NCI-H510A treated with DMSO at 0.1 percent for 48 hours (cell line): ENCODE data around the gene PCNX3.
"Not testable (repeated sequence)": the region's sequence is repeated elsewhere in the genome, so short reads cannot be mapped to it uniquely, and the experiment has no call there.

Experiments
- DNase-seq: peaks from one replicate; lab custom pipeline; 2025; lab: John Stamatoyannopoulos, UW

The PCNX3 gene

DNA sequence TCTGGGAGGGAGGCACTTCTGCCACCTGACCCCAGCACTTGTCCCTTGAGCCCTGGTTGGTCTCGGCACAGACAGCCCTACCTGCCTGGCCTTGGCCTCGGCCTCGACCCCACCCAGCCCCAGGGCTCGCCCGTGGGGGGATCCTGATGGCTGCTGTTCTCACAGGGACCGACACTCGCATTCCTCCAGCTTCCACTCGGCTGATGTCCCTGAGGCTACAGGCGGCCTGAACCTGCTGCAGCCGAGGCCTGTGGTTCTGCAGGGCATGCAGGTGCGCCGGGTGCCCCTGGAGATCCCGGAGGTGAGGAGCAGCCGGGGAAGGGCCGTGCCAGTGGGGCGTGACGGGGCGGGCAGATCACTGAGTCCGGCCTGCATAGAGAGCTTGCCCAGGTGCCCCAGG, 5.1 kb downstream of the PCNX3 start:
- no peak for DNase-seq

DNA sequence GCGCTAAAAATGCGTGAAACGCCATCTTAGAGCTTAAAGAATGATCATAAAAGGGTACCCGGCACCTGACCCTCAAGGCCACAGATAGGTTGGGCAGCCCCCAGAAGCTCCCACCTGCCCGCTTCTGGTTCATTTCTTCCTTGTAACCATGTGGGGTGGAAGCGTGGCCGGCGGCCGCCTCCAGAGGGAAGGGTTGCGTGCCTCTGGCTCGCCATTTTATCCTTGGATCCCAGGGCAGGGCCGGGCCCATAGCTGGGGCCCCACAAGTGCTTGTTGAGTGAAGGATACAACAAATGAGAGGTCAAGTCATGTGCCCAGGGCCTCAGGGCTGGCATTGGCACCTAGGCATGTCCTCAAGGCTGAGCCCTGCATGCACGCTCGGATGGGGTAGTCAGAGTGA, 5.9 kb downstream of the PCNX3 start:
- DNase-seq = no peak

DNA sequence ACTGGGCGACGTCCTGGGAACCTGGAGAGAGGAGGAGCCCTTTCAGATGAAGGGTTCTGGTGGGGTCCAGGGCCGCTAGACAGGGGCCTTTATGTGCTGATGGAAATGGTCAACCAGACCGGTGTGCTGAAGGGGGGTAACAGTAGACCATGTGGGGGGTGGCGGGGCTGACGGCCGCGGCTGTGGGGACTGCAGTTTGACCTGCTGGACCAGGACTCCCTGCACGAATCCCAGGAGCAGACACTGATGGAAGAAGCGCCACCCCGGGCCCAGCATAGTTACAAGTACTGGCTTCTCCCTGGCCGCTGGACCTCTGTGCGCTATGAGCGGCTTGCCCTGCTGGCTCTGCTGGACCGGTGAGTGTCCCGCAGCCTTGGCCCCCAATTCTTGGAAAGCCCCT, 6.4 kb downstream of the PCNX3 start:
- no peak for DNase-seq

DNA sequence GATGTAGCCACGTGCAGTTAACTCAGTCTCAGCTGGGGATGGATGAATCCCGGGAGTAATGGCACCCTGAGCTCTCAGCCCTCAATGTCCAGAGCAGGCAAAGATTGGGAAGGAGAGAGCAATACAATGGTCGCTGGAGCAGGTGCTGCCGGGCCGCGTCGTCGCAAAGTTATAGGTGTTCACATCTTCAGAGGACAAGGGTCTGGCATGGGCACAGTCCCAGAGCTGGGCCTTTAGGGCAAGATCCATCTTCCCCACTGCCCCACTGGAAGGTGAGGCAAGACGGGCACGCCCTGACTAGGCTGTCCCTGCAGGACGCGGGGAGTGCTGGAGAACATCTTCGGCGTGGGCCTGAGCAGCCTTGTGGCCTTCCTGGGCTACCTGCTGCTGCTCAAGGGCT, 7.6 kb downstream of the PCNX3 start:
- no peak for DNase-seq

DNA sequence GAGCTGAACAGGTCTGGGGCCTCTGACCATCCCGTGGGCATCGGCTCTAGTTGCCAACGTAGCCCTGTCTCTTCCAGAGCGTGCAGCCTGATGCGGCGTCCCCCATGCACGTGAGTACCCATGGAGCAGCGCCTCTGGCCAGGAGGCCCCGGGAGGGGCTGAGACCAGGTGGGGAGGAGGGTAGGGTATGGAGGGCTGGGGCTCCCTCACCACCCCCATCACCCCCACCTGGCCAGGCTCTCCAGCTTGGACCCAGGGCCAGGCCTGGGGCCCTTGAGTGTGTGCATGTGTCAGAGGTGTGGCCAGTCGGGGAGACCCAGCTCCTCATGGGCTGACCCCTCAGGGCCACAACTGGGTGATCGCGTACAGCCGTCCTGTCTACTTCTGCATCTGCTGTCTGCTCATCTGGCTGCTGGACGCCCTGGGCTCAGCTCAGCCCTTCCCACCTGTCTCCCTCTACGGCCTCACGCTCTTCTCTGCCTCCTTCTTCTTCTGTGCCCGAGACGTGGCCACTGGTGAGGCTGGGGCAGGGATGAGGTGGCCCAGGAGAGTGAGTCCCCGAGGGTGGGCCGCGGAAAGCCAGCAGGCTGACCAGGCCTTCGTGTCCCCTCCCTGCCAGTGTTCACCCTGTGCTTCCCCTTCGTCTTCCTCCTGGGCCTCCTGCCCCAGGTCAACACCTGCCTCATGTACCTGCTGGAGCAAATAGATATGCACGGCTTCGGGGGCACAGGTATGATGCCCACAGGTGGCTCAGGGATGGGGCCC, 8.5 kb downstream of the PCNX3 start:
- no peak for DNase-seq

DNA sequence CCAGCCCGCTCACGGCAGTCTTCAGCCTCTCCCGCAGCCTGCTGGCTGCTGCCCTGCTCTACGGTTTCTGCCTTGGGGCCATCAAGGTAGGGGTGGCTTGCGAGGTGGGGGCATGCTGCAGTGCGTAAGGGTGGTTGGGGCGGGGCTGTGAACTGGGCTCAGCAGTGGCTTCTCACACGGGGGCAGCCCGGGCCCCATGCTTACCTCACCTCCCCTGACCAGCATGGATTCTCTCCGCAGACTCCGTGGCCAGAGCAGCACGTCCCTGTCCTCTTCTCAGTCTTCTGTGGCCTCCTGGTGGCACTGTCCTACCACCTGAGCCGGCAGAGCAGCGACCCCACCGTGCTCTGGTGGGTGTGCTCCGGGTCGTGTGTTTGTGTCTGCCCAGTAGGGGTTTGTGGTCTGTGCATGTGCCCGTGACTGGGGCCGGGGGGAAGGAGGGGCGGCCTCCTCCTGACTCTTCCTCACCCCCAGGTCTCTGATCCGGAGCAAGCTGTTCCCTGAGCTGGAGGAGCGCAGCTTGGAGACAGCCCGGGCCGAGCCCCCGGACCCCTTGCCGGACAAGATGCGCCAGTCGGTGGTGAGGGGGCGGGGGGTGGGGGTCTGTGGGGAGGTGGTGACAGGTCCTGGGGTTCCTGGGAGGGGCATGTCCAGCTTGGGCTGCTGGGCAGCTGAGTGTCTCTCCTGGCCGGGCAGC, 9.5 kb downstream of the PCNX3 start:
- DNase-seq = no peak

DNA sequence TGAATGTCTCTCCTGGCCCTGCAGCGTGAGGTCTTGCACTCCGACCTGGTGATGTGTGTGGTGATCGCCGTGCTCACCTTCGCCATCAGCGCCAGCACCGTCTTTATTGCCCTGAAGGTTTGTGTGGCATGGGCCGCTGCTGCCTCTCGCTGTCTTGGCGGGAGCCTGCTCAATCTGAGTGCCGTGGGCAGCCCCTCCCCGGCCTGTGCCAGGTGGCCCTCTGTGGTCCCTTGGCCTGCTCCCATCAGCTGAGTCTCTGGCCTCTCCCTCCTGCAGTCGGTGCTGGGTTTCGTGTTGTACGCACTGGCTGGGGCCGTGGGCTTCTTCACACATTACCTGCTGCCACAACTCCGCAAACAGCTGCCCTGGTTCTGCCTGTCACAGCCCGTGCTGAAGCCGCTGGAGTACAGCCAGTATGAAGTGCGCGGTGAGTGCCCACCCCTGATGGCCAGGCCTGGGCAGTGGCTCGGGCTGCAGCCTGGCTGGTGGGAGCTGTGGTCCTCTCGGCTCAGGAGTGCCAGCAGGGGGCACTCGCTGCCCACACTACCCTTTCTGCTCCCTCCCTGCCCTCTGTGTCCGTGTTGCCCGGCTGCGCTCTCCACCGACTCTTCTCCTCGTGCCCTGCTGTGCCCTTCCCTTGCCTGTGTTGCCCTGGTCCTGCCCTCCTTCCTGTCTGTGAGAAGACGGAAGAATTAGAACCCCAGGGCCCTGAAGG, 10.2 kb downstream of the PCNX3 start:
- DNase-seq = peak; percentile 17

DNA sequence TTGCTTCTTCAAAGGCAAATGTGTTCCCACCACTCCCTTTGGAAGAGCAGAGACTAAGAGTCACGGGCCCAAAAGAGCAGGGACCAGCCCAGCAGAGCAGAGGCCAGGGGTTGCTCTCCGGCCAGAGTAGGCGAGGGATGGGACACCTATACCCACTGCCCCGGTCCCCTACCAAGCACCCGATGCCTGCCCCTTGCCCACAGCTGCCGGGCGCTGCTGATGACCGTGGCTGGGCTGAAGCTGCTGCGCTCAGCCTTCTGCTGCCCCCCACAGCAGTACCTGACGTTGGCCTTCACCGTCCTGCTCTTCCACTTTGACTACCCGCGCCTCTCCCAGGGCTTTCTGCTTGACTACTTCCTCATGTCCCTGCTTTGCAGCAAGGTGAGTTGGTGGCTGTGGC, 11.6 kb downstream of the PCNX3 start:
- no peak for DNase-seq

DNA sequence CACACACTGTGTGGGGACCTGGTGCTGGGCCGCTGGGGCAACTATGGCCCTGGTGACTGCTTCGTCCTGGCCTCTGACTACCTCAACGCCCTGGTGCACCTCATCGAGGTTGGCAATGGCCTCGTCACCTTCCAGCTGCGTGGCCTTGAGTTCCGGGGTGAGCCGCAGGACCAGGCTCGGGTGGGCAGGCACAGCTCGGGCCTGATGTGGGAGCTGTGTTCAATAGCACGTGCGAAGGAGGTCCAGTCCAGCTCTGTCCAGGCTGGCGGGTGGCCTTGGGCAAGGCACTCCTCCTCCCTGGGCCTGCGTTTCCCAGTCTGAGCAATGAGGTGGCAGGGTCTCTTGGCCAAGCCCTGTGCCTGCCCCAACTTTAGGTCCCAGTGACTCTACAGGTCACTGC, 14.0 kb downstream of the PCNX3 start:
- DNase-seq = no peak

DNA sequence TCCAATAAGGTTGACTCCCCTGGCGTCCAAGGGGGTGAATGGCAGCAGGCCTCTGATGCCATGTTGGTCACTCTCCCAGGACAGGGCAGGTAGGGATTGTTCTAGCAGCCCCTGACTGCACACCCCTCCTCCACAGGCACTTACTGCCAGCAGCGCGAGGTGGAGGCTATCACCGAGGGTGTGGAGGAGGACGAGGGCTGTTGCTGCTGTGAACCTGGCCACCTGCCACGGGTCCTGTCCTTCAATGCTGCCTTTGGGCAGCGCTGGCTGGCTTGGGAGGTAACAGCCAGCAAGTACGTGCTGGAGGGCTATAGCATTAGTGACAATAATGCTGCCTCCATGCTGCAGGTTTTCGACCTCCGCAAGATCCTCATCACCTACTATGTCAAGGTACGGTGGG, 14.6 kb downstream of the PCNX3 start:
- DNase-seq = no peak

DNA sequence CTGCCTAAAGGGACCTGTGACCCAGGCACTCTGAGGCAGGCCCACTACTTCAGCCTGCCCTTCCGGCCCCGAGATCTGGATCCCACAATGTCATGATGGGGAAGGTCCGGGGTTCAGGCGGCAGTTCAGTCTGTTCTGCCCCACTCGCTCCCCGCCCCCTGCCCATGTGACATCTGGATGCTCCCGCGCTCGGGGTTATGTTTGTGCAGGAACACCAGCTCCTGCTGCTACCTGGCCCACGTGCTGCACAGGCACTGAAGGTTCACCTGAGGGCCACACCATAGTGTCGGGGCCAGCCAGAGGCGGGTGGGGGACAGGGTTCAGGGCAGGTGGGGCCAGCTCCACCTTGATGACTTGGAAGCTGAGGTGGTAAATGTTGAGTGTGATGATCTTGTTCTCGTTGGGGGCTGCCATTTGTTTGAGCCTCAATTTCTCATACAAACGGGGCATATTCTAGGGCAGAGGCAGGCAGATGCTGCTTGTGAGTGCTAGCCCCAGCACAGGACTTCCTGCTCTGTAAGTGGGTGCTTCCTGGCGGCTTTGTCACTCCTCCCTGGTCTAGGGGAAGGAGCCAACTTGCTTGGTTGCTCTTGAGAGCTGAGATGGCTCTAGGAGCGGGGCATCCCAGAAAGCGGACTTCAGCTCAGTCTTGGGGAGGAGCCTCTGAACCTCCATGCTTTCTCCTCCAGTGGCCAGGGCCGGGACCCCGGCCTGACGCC, 18.0 kb downstream of the PCNX3 start:
- DNase-seq = no peak

DNA sequence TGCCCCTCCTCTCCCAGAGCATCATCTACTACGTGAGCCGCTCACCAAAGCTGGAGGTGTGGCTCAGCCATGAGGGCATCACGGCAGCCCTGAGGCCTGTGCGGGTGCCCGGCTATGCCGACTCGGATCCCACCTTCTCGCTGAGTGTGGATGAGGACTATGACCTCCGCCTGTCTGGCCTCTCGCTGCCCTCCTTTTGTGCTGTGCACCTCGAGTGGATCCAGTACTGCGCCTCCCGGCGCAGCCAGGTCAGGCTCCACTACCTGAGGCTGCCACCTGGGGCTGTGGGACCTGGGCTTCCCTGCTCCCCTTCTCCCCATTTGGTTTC, 18.5 kb downstream of the PCNX3 start:
- DNase-seq = no peak

DNA sequence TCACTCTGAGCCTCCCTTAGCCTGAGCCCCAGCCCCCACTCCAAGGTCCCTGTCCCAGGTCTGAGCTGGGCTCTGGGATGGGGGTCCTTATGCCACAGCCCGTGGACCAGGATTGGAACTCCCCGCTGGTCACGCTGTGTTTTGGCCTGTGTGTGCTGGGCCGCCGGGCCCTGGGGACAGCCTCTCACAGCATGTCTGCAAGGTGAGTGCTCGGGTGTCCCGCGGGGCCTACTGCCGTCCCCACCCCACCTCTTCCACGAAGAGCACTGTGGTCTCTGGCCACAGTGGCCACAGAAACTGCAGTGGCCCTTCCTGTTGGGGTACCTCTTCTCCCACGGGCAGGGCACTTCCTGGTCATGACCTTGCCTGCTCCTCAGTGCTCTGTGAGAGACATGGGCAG, 18.9 kb downstream of the PCNX3 start:
- no peak for DNase-seq

DNA sequence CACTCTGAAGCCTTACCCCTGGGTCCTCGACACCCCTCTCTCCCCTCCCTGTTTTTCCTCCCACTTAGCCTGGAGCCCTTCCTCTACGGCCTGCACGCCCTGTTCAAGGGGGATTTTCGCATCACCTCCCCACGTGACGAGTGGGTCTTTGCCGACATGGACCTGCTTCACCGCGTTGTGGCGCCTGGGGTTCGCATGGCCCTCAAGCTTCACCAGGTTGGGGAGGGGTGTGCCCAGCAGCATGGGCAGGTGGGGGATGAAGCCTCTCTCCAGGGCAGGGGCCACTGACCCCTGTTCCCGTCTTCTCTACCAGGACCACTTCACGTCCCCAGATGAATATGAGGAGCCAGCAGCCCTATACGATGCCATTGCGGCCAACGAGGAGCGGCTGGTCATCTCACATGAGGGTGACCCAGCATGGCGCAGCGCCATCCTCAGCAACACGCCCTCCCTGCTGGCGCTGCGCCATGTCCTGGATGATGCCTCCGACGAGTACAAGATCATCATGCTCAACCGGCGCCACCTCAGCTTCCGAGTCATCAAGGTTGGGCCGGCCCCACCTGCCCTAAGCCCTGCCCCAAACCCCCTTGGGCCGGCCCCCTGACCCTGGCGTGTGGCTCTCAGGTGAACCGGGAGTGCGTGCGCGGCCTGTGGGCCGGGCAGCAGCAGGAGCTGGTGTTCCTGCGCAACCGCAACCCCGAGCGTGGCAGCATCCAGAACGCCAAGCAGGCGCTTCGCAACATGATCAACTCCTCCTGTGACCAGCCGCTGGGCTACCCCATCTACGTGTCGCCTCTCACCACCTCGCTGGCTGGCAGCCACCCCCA, 19.5 kb downstream of the PCNX3 start:
- no peak for DNase-seq

DNA sequence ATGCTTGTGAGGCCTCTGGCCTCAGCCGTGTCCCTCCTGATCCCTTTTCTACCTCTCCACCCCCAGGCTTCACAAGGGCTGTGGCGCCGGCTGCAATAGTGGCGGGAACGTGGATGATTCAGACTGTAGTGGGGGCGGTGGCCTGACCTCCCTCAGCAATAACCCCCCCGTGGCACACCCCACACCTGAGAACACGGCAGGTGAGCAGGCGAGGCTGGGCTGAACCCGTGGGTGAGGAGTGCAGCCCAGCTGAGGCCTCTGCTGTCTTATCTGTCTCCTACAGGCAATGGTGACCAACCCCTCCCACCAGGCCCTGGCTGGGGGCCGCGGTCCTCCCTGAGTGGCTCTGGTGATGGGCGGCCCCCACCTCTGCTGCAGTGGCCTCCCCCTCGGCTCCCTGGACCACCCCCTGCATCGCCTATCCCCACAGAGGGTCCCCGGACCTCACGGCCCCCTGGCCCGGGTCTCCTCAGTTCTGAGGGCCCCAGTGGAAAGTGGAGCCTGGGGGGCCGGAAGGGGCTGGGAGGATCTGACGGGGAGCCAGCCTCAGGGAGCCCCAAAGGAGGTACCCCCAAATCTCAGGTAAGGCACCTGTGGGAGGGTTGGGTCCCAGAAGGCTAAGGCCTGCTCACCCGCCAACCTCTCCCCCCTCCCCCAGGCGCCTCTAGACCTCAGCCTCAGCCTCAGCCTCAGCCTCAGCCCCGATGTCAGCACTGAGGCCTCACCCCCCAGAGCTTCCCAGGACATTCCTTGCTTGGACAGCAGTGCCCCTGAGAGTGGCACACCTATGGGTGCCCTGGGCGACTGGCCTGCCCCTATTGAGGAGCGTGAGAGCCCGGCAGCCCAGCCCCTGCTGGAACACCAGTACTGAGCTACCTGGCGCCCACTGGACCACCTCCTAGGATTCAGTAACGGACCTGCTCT, 20.8 kb downstream of the PCNX3 start:
- no peak for DNase-seq

DNA sequence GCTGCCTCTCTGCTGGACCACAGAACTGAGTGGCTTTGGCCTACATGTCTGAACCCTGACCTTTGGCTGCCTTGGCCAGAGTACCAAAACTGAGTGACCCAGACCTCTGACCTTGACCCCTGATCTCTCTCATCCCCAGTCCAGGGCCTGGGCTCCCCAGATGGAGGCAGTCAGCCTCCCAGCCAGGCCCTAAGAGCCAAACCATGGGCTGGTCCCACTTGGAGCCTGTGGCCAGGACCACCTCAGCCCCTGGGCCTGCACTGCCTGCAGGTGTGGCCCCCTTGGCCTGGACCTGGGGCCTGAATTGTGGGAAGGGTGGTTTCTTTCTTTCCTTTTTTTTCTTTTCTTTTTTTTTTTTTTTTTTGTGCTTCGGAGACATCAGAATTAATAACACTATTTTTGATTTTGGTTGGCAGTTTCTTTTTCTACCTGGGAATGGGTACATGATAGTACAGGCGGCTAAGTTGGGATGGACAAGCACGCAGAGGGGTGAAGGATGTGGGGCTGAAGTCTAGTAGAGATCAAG, 21.5 kb downstream of the PCNX3 start:
- DNase-seq = no peak

DNA sequence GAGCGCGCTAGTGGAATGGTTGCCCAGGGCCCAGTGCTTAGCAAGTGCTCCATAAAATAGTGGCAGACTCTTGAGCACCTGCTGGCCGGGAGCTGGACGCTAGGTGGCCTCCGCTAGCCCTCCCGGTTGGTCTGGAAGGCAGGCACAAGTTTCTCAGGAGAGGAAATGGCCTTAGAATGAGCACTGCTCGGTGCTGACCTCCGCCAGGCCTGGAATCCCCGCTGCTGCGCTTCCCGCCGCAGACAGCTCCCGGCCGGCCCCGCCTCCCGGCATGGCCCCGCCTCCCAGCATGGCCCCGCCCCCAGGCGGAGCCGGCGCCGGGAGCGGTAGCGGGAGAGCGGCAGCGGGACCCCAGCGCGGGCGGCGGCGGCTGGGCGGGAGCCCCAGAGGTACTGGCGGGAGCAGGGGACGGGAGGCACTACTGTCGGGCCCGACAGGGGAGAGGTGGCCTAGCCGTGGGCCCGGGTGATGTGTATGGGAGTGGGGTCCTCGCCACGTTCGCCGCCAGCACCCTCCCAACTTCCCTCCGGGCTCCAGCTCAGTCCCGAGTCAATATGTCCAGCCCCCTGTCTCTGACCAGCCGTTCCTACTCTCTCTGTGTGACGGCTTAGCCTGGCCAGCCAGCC, 22.3 kb downstream of the PCNX3 start, which contains the start of gene SIPA1:
TSS of gene SIPA1 (plus strand) at position 308 of the 626 bp plus-strand sequence. CDS start 2,821 bp downstream, outside the sequence.
- no peak for DNase-seq

DNA sequence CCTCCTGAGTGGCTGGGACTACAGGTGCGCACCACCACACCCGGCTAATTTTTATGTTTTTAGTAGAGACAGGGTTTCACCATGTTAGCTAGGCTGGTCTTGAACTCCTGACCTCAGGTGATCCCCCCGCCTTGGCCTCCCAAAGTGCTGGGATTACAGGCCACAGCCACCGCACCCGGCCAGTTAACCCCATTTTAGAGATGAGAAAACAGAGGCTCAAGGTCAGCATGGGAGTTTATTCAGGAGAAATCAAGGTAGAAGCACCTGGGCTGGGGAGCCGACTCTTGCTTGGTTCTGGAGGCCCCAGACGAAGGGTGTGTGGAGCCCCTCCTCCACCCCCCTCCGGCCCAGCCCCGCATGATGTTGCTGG, 23.6 kb downstream of the PCNX3 start:
- not testable (repeated sequence) for DNase-seq

DNA sequence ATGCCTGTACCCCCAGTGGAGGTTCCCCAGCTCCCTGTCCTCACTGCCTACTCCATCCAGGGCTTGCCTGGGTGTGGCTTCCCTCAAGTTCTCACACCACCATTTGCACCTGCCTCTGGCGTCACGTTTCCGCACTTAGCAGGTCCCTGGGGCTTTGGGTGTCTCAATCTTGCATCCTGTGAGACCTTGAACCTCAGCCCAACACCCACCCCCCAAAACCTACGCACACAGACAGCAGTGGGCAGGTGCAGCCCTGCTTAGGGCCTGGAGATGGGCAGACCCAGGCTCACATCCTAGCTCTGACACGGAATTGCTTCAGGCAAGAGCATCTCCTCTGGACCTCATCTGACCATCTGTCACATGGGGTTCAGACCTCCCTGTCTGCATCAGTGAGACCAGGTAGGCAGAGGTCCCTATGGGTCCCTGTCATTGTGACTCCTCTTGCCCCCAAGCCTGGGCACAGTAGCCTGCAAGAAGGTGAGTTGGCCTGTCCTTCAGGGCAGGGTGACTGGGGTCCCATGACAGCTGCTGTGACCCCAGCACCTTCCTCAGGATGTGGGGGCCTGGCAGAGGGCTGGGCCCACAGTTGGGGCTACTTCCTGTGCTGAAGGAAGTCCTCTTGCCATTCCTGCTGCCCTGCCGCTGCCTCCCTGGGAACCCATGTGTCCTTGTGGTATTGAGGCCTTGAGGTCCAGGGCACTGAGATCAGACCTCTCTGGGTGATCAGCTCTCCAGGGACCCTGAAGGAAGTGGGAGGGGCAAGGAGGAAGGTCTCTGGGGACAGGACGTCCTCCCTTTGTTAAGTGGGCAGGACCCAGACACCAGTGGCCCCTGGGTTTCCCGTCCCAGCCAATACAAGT, 24.3 kb downstream of the PCNX3 start:
- no peak for DNase-seq
